ENCODE measurements around the gene MEF2D.

MEF2D gene

DNA sequence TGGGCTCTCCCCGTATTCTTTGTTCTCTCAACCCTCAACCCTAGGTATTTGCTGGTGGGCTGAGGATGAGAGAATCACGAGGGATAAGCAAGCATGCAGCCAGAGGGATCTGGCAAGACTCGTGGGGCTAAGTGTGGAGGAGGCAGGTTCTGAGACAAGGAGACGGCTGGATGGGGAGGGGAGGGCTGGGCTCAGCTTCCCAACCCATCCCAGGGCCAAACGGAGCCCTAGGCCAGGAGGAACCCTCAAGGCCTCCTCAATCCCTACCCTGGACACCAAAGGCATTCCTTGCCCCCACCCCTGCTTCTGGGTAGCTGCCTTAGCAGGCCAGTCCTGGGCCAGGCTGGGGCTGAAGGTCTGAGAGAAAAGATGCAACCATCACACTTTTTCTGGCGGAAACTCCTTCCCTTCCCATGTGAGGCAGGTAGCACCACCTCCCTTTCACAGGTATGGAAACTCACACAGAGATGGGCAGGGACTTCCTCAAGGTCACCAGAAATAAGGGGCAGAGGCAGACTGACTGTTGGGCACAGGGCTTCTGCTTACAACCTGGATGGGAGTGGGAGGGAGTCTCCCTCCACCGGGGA is 6.2 kb downstream of the MEF2D start:
- no peak overlapping the region for H3K4me3 ChIP-seq (ENCODE audit: low read depth, low read length)
- peak overlapping the region; percentile 89 for H3K27ac ChIP-seq

DNA sequence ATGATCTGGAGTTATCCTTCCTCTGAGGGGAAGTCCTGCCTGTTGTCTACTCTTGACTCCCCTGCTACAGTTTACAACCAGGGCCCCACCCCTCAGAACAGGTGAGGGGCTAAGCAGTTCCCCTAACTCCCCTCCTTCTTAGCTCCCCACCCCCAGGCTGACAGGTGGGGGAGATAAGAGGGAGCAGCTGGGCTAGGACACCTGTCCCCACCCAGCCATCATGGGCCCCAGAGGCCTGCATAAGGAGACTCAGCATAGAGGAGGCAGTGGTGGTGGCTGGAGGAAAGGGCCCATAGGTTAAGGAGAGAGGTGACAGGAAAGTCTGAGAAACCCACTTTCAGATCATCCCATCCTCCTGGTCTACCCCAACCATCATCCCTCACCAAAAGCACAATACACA is 6.8 kb downstream of the MEF2D start:
- TF ChIP-seq, protein P1, sequence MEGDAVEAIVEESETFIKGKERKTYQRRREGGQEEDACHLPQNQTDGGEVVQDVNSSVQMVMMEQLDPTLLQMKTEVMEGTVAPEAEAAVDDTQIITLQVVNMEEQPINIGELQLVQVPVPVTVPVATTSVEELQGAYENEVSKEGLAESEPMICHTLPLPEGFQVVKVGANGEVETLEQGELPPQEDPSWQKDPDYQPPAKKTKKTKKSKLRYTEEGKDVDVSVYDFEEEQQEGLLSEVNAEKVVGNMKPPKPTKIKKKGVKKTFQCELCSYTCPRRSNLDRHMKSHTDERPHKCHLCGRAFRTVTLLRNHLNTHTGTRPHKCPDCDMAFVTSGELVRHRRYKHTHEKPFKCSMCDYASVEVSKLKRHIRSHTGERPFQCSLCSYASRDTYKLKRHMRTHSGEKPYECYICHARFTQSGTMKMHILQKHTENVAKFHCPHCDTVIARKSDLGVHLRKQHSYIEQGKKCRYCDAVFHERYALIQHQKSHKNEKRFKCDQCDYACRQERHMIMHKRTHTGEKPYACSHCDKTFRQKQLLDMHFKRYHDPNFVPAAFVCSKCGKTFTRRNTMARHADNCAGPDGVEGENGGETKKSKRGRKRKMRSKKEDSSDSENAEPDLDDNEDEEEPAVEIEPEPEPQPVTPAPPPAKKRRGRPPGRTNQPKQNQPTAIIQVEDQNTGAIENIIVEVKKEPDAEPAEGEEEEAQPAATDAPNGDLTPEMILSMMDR (IDR thresholded peaks at IDR 0.05; ENCODE audit: low read depth, low read length) = no peak
- Histone ChIP-seq H3K9me3 (ENCODE audit: severe bottlenecking) (no peaks in the 10 kb centered on the region), H3K27ac (peak overlapping the region; percentile 89), H3K27me3 (ENCODE audit: insufficient read depth, low read depth, severe bottlenecking) (no peaks in the 10 kb centered on the region), H3K4me3 (ENCODE audit: low read depth, low read length) (peak overlapping the region; percentile 14), H3K36me3 (peaks cover 49% of the 10 kb centered on the region)
- DNase-seq = peak; percentile 70

More for the DNA sequence above, 6.2 kb downstream of the MEF2D start:
- no peaks in the 10 kb centered on the region for H3K9me3 ChIP-seq (ENCODE audit: severe bottlenecking)
- TF ChIP-seq, protein P1 (IDR thresholded peaks at IDR 0.05; ENCODE audit: low read depth, low read length) = no peak
- no peaks in the 10 kb centered on the region for H3K27me3 ChIP-seq (ENCODE audit: insufficient read depth, low read depth, severe bottlenecking)
- DNase-seq = no peak
- H3K36me3 ChIP-seq = peaks cover 48% of the 10 kb centered on the region

DNA sequence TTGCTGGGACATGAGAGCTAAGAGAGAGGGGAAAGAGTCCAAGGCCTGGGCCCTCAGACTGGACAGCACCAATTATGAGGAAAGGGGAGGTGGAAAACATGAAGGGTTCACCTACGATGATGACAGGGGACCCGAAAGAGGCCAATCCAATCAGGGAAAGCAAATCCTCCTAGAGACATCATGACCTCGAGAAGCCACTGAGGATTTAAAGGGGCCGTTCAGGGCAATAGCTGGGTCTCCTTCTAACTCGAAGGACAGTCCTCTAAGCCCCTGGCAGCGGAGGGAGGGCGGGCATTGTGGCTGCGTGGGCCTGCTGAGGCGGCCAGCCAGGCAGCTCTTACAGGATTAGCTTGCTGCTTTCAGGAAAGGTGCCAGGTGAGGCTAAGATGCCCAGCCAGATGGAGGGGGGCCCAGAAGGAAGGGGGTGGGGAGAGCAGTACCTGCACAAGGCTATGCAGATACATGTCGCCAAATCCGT is 7.4 kb downstream of the MEF2D start:
- Histone ChIP-seq H3K36me3 (peaks cover 55% of the 10 kb centered on the region), H3K4me3 (ENCODE audit: low read depth, low read length) (peak overlapping the region; percentile 14), H3K27me3 (ENCODE audit: insufficient read depth, low read depth, severe bottlenecking) (no peaks in the 10 kb centered on the region), H3K27ac (peak overlapping the region; percentile 89), H3K9me3 (ENCODE audit: severe bottlenecking) (no peaks in the 10 kb centered on the region)
- DNase-seq = peak; percentile 99
- TF ChIP-seq, protein P1 (IDR thresholded peaks at IDR 0.05; ENCODE audit: low read depth, low read length) = no peak

GRCh38 chr1:156492591-156493080 is 7.9 kb downstream of the MEF2D start:
- DNase-seq = no peak
- Histone ChIP-seq H3K36me3 (peaks cover 59% of the 10 kb centered on the region), H3K27me3 (ENCODE audit: insufficient read depth, low read depth, severe bottlenecking) (no peaks in the 10 kb centered on the region), H3K4me3 (ENCODE audit: low read depth, low read length) (peak overlapping the region; percentile 6), H3K27ac (peak overlapping the region; percentile 89), H3K9me3 (ENCODE audit: severe bottlenecking) (no peaks in the 10 kb centered on the region)
- TF ChIP-seq, protein P1 (IDR thresholded peaks at IDR 0.05; ENCODE audit: low read depth, low read length) = no peak

DNA sequence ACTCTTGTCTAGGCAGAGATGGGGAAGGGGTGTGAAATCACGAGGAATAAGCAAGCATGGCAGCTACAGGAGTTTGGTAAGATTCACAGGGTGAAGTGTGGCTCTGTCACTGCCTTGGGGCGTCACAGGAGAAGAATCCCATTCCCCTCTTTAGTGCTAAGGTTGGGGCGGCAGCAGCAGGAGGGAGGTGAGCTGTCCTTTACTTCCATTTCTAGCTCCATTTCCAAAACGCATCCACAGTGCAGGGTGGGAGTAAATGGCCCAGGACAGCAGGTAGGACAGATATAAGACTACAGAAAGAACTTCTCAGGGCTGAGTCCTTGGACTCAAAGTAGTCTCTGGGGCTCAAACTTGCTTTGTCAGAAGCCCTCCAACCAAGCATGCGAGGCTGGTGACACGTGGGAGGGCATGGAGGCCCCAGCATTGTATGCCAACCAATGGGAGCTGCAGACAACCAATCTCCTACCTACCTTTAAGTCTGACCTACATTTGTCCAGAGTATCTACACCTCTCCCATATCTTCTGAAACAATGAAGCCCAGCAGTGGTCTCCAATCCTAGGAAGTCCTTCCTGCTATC is 8.5 kb downstream of the MEF2D start:
- DNase-seq = no peak
- no peak overlapping the region for H3K4me3 ChIP-seq (ENCODE audit: low read depth, low read length)

More for the DNA sequence above, 8.5 kb downstream of the MEF2D start:
- TF ChIP-seq, protein P1 (IDR thresholded peaks at IDR 0.05; ENCODE audit: low read depth, low read length) = no peak
- H3K36me3 ChIP-seq = peaks cover 59% of the 10 kb centered on the region
- H3K27me3 ChIP-seq (ENCODE audit: insufficient read depth, low read depth, severe bottlenecking) = no peaks in the 10 kb centered on the region
- no peaks in the 10 kb centered on the region for H3K9me3 ChIP-seq (ENCODE audit: severe bottlenecking)
- H3K27ac ChIP-seq = peak overlapping the region; percentile 89

Measured in WERI-Rb-1 (cell line).